ENCODE results near the gene MARCHF10.

MARCHF10 gene

DNA sequence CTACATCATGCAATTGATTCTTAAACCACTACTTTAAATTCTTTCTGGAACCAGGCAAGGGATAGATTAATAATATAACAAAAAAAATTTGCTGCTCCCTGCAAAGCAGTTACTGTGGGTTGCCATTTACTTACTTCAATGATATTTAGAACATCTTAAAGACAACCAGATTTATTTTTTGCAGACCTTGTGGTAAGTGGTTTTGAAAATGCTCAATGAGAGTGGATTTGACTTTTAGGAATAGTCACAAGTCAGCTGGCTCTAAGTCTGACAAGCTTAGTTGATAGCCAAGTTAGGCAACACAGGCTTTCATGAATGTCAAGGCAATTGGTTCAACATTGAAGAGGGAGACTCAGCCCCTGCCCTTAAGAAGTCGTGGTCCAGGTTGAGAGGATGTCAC is 11.8 kb downstream of the MARCHF10 start:
- DNase-seq (ENCODE audit: low read depth): no peak
- H3K4me3 ChIP-seq (ENCODE audit: control insufficient read depth, low read depth, low read length): no peak overlapping the region
- TF ChIP-seq CTCF (conservative IDR thresholded peaks at IDR 0.05; ENCODE audit: control insufficient read depth, insufficient read depth, low read depth, low read length): no peak

DNA sequence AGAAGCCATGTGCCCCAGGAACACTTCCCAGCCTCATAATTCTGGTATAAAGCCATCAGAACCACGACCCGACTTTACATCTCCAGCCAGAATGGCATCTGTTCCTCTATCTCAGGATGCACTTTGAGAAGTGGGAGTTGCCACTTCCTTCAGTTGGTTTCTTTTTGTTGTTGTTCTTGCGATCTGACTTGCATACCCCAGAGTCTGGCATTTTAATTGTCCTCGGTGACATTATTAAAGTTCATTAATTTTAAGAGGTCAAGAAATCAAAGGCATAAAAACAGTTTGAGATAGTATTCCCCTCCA is 13.5 kb downstream of the MARCHF10 start:
- H3K4me3 ChIP-seq (ENCODE audit: control insufficient read depth, low read depth, low read length): no peak overlapping the region
- no peak for DNase-seq (ENCODE audit: low read depth)
- no peak for TF ChIP-seq CTCF (conservative IDR thresholded peaks at IDR 0.05; ENCODE audit: control insufficient read depth, insufficient read depth, low read depth, low read length)

DNA sequence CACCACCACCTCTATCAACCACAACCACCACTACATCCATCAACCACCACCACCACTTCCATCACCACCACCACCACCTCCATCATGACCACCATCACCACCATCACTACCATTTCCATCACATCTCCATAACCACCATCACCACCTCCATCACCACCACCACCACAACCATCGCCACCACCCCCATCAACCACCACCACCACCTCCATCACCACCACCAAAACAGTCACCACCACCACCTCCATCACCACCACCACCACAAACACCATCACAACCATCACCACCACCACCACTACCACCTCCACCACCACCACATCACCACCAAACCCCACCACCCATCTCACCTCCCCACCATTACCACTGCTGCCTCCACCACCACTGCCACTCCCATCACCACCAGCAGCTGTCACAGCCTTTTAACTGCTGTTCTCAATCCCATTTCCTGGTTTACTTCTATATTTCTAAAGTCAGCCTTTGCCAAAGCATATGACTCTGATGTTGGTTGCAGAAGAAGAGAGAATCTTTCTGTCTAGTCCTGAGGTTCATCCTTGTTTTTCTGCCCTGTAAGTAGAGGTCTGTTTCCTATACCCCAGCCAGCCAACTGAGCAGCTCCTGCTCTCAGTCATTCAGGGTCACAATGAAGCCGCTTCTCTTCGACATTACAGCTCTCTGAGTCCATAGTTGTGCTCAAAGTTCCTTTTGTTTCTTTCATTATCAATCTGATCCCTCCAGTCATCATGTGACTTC is 14.0 kb downstream of the MARCHF10 start:
- no peak overlapping the region for H3K4me3 ChIP-seq (ENCODE audit: control insufficient read depth, low read depth, low read length)
- DNase-seq (ENCODE audit: low read depth): no peak
- no peak for TF ChIP-seq CTCF (conservative IDR thresholded peaks at IDR 0.05; ENCODE audit: control insufficient read depth, insufficient read depth, low read depth, low read length)

- TF ChIP-seq CTCF (conservative IDR thresholded peaks at IDR 0.05; ENCODE audit: control insufficient read depth, insufficient read depth, low read depth, low read length): no peak
- DNase-seq (ENCODE audit: low read depth): no peak
- no peak overlapping the region for H3K4me3 ChIP-seq (ENCODE audit: control insufficient read depth, low read depth, low read length)
Measured at GRCh38 chr17:62792447-62792800, 15.7 kb downstream of the MARCHF10 start.

- no peak for TF ChIP-seq CTCF (conservative IDR thresholded peaks at IDR 0.05; ENCODE audit: control insufficient read depth, insufficient read depth, low read depth, low read length)
- H3K4me3 ChIP-seq (ENCODE audit: control insufficient read depth, low read depth, low read length): no peak overlapping the region
- peak; percentile 99 for DNase-seq (ENCODE audit: low read depth)
Measured at GRCh38 chr17:62791767-62792446, 16.2 kb downstream of the MARCHF10 start.

DNA sequence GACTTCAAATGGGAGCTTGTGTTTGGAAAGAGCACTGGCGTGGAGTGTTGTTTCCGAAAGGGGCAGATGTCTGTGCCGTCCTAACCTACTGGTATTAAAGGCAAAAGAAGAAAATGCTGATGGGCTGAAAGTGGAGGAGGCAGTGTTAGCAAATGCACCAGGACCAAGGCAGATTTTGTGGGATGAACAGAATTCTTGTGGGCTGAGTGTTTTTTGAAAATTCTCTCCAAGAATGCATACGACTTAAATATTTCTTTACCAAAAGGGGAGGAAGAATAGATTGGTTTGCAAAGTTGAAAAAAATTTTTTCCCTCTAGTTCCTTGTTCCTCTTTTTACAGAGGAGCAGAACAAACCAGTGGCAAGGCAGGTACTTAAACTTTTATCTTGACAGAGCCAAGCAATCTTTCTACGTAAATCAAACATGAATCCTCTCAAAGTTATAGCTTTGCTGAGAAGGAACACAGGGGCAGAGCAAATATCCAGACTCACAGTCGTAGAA is 16.8 kb downstream of the MARCHF10 start:
- DNase-seq (ENCODE audit: low read depth): peak; percentile 90
- TF ChIP-seq CTCF (conservative IDR thresholded peaks at IDR 0.05; ENCODE audit: control insufficient read depth, insufficient read depth, low read depth, low read length): no peak
- no peak overlapping the region for H3K4me3 ChIP-seq (ENCODE audit: control insufficient read depth, low read depth, low read length)

Measured in fibroblast of mammary gland (primary cell).